H4 (cell line): ENCODE results near the gene QDPR. TPM values are rescaled to one million over a fixed set of nuclear protein-coding genes. Genes with fewer than 3 reads are reported as not detected.
A peak's percentile ranks its signal among the peaks of the same experiment; 100 is the strongest.
"Not testable (repeated sequence)": the region's sequence is repeated elsewhere in the genome, so short reads cannot be mapped to it uniquely, and the experiment has no call there.

Source experiments
- DNase-seq: peaks from one replicate; pipeline ENCODE4 v3.0.0-alpha.2; 2015; ENCODE audit warnings: low spot score
- total RNA-seq: library from RNA; depleted of rRNA; stranded (reverse); fragments of >200 nt; shearing (Covaris generic); gene quantifications from 2 replicates; pipeline ENCODE4 v1.2.3, GENCODE V29; 2014

The QDPR gene
- total RNA-seq, 1 experiment from 2014 or later: 25.2 TPM

DNA sequence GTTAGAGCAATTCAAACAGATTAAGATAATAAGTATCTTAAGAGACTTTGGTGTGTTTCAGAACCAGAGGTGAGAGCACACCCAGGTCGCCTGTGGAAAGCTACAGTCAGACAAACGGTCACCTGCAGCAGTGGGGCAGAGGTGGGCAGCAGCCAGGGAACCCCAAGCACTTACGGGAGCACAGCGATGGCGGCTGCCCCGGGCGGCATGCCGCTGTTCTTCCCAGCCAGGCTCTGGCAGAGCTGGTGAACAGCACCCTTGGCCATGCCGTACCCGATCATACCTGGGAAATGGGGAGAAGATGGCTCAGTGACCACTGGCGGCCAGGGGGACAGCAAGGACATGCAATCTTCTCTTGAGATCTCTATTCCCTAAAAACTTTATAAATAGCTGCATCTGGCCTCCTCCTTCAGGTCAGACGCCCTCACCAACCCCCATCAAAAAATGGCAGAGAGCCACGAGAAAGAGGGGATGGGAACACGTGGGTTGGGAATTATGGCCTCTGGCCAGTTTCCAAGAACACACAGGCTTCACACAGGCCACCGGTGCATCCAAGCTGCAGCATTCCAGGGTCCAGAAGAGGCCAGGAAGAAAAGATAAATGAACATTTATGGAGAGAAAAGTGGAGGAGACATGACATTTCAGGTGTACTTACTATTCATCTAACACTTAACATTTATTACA, 19.7 kb downstream of the QDPR start:
- no peak for DNase-seq

- DNase-seq: no peak
These were observed 20.7 kb downstream of the QDPR start for GRCh38 chr4:17491196-17491595.

- no peak for DNase-seq
These were observed 21.3 kb downstream of the QDPR start for GRCh38 chr4:17490575-17491059.

- no peak for DNase-seq
These were observed 22.2 kb downstream of the QDPR start for GRCh38 chr4:17489721-17490120.

GRCh38 chr4:17489123-17489522, 22.8 kb downstream of the QDPR start:
- DNase-seq: no peak

GRCh38 chr4:17482716-17483115, 29.2 kb downstream of the QDPR start:
- DNase-seq: no peak

DNA sequence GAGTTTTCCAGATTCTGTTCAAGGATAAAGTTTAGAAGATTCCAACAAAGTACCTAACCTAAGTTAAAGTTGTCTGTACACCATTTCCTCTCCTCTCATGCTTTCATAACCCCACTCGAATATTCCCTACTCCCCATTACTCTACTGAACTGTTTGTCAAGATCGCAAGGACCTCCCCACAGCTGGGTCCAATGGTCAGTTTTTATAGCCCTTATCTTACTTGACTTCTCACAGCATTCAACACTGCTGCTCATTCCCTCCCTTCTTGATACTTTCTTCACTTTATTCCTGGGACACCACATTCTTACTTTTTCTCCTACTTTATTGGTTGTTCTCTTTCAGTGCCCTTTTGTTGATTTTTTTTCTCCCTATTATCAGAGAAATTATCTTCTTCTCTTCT, 30.9 kb downstream of the QDPR start:
- DNase-seq: no peak

GRCh38 chr4:17480210-17480927, 31.5 kb downstream of the QDPR start:
- DNase-seq: no peak

DNA sequence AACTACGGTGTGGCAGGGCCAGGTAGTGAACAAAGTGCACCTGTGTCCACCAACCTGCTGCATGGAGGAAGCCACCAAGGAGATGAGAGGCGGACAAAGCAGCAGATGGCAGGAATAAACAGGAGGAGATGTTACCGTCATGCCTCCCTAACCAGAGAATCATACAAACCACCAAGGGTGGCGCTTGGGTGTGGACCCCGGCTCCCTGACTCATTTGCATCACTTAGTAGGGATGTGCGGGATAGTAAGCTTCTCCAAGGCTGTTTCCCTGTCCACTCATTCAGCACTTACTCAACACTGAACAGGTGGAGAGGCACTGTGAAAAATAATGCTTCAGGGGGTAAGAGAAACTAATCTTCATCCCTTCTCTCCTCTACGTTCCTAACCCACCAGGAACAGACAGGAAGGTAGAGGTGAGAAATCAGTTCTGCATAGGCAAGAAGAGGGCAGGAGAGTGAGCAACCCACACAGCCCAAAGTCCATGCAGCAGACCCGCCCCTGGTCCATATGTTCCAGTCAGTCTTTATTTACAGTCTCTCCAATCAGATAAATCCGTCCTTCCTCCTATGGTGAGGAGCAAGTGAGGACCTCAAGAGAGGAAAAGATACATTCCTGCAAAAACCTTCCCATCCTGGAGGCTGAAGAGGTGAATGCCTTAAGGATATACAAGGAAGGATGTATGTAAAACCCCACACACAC, 34.0 kb downstream of the QDPR start:
- no peak for DNase-seq

DNA sequence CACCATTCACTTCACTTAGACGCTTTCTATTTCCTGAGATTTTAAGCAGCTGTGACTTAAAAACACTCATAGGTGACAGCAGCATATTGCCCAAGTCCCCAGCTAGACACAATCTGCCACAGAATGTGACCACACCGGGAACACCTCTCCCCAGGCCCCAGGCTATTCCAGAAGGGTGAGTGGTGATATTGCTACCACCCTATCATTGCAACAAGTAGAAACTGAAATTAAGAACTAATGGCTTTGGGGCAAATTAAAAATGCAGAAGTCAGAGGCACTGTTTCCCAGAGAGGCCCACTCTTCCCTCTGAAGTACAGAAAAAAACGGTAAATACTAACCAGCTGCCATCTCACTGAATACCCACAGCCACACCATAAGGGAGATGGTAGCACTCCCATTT, 35.0 kb downstream of the QDPR start:
- DNase-seq: no peak

DNA sequence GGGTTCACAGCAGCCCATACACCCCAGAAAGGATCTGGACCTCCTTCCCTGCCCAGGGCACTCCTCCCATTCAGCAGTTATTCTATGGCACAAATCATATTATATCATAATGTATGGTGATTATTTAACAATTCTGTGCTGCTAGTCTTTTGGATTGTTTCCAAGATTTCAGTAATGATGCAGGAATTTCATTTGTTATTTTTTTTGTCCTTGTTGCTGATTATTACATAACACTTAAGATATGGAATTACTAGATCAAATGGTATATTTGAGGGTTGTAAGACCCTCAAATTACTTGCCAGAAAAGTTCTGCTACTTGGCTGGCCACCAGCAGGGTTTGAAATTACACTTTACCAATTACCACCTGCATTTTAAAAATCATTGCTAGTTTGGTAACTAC, 36.4 kb downstream of the QDPR start:
- DNase-seq: no peak

DNA sequence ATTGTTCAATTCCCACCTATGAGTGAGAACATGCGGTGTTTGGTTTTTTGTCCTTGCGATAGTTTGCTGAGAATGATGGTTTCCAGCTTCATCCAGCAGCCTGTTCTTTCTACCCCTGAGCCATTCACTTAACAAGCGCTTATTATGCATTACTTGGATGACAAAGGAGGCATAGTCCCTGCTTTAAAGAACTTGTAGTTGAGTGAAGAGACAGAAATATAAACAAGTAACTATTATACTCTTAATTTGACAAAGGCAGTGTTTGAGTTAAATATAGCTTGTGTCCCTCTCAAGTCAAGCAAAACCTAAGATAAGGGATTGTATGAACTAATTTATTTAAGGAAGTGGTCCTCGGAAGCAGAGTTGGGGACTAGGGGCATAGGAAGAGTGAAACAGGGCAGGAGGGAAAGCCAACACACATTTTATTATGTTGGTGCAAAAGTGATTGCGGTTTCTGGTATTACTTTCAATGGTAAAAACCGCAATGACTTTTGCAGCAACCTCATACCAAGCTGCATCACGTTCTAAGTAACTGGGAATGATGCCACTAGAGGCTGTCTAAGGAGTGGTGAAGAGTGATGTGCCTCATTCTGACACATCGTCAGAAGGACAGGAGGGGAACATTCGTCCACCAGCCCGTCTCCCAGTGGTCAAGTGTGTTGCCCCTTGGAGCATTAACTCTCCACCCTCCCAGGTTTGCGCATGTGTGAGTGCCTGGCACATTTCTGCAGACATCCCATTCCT, 41.8 kb downstream of the QDPR start:
- DNase-seq: no peak

DNA sequence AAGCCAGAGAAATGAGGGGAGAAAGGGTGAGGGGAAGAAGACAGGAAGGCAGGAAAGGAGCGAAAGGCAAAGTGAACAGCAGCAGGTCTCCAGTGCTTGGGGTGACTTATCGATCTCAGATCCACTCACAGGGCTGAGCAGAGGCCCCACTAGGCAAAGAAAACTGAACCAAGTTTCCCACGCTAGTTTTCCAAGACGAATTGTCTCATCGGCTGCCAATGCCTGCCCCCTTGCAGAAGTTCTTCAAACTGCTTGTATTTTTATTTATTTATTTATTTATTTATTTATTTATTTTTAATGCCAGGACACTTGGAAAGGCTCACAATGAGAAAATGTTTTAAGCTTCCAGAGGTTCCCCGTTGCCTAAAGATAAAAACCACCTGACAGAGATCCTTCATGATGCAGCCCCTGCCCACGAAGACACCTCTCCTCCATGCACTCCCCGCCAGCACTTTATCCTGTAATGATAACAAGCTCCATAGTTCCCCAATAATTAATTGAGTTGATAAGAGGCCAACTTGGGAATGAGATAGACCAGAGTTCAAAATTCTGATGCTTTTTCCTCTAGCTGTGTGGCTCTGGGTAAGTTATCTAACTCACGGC, 43.2 kb downstream of the QDPR start:
- DNase-seq: peak; percentile 43

DNA sequence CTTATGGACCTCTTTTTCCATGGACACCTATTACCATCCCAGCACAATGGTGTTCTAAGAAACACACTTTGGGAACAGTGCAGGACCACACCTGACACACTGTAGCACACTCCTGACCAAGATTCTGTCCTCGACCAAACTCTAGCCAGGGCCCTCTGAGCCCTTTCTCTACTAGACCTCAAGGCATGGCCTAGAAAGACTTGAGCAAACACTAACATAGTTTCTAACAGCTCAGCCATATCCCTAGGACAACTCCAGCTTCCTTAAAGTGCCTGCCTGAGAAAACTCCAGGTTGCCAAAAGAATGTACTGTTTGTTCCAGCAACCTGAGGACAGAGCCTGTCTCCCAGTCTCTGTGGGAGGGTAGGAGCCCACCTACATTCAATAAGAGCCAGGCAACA, 48.3 kb downstream of the QDPR start:
- DNase-seq: no peak

GRCh38 chr4:17450269-17450804, 61.6 kb downstream of the QDPR start:
- no peak for DNase-seq

GRCh38 chr4:17448689-17449088, 63.2 kb downstream of the QDPR start:
- DNase-seq: peak; percentile 29

GRCh38 chr4:17447675-17448298, 64.1 kb downstream of the QDPR start:
- peak; percentile 79 for DNase-seq

DNA sequence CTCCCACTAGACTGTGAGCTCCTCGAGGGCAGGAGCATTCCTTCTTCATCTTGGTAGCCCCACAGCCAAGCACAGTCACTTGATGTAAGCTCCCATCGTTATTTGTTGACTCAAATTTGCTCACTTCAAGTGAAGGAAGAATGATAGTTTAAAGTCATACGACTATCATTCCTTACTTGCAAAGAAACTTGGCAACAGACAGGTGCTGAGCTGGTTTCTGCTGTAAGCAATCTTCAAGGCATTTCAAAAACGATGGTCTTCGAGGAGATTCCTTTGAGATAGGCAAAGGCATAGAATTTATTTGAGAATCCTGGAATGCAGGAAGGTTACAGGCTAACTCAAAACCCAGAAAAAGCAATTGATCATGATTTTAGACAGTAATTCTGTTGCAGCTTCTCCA, 64.8 kb downstream of the QDPR start:
- no peak for DNase-seq

- not testable (repeated sequence) for DNase-seq
These were observed 69.4 kb downstream of the QDPR start for GRCh38 chr4:17442477-17442876.

DNA sequence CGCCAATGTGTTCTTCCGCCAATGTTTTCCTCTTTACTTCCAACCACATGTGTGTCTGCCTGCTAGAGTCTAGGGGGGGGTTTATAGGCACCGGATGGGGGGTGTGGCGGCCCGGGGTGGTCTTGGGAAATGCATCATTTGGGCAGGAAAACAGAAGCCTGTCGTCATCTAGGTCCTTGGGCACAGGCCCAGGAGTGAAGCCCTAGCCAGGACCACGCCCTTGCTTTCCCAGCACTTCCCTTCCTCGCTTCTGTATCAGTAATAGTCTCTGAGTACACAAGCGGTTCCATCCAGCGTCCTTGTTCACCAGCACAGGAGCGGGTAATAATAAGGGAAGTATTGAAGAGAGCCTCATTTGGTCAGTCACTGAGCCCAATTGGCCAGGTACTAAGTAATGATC, 74.5 kb downstream of the QDPR start:
- DNase-seq: no peak

DNA sequence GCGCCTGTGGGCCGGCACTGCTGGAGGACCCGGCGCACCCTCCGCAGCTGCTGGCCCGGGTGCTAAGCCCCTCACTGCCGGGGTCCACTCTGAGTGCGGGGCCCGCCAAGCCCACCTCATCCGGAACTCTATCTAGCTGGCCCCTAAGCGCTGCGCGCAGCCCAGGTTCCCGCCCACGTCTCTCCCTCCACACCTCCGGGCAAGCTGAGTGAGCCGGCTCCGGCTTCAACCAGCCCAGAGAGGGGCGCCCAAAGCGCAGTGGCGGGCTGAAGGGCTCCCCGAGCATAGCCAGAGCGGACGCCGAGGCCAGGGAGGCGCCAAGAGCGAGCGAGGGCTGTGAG, 75.2 kb downstream of the QDPR start:
- DNase-seq: no peak
